ENCODE data around the gene SOCS3.

GRCh38 chr17:78341559-78342448 is 18.1 kb downstream of the SOCS3 start:
- TF ChIP-seq, protein P1, sequence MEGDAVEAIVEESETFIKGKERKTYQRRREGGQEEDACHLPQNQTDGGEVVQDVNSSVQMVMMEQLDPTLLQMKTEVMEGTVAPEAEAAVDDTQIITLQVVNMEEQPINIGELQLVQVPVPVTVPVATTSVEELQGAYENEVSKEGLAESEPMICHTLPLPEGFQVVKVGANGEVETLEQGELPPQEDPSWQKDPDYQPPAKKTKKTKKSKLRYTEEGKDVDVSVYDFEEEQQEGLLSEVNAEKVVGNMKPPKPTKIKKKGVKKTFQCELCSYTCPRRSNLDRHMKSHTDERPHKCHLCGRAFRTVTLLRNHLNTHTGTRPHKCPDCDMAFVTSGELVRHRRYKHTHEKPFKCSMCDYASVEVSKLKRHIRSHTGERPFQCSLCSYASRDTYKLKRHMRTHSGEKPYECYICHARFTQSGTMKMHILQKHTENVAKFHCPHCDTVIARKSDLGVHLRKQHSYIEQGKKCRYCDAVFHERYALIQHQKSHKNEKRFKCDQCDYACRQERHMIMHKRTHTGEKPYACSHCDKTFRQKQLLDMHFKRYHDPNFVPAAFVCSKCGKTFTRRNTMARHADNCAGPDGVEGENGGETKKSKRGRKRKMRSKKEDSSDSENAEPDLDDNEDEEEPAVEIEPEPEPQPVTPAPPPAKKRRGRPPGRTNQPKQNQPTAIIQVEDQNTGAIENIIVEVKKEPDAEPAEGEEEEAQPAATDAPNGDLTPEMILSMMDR (IDR thresholded peaks at IDR 0.05), result peak in 3 of 4 experiments; percentile 15 to 25 (median 19)
- peak; percentile 12 to 70 for TF ChIP-seq POLR2A (IDR thresholded peaks at IDR 0.05)
